OCI-M1 (cell line): ENCODE results near the gene PHF21B.
"Not testable (repeated sequence)": the region's sequence is repeated elsewhere in the genome, so short reads cannot be mapped to it uniquely, and the experiment has no call there.

Experiments
- DNase-seq: peaks from one replicate; lab custom pipeline; 2025; lab: John Stamatoyannopoulos, UW

PHF21B gene

GRCh38 chr22:44933666-44934453, 75.9 kb downstream of the PHF21B start:
- DNase-seq, result no peak

GRCh38 chr22:44932493-44932892, 77.3 kb downstream of the PHF21B start:
- DNase-seq, result no peak

- DNase-seq, result no peak
Measured at GRCh38 chr22:44931766-44932165, 78.0 kb downstream of the PHF21B start.

- DNase-seq, result no peak
Measured at GRCh38 chr22:44931077-44931540, 78.7 kb downstream of the PHF21B start.

GRCh38 chr22:44930711-44931035, 79.1 kb downstream of the PHF21B start:
- no peak for DNase-seq

- DNase-seq, result no peak
Measured at GRCh38 chr22:44930016-44930710, 79.6 kb downstream of the PHF21B start.

GRCh38 chr22:44929359-44930015, 80.3 kb downstream of the PHF21B start:
- DNase-seq, result no peak

GRCh38 chr22:44928711-44929358, 81.0 kb downstream of the PHF21B start:
- no peak for DNase-seq

- no peak for DNase-seq
Measured at GRCh38 chr22:44928136-44928463, 81.7 kb downstream of the PHF21B start.

- no peak for DNase-seq
Measured at GRCh38 chr22:44927463-44928135, 82.2 kb downstream of the PHF21B start.

- no peak for DNase-seq
Measured at GRCh38 chr22:44926491-44927415, 83.1 kb downstream of the PHF21B start.

GRCh38 chr22:44926124-44926475, 83.7 kb downstream of the PHF21B start:
- DNase-seq, result no peak

GRCh38 chr22:44925465-44926123, 84.2 kb downstream of the PHF21B start:
- no peak for DNase-seq

- no peak for DNase-seq
Measured at GRCh38 chr22:44924710-44925109, 85.1 kb downstream of the PHF21B start.

GRCh38 chr22:44924098-44924497, 85.7 kb downstream of the PHF21B start:
- no peak for DNase-seq

- DNase-seq, result not testable (repeated sequence)
Measured at GRCh38 chr22:44921766-44922165, 88.0 kb downstream of the PHF21B start.

- DNase-seq, result no peak
Measured at GRCh38 chr22:44920183-44920582, 89.6 kb downstream of the PHF21B start.

- no peak for DNase-seq
Measured at GRCh38 chr22:44919691-44920090, 90.1 kb downstream of the PHF21B start.

GRCh38 chr22:44918925-44919392, 90.8 kb downstream of the PHF21B start:
- DNase-seq, result no peak

- DNase-seq, result no peak
Measured at GRCh38 chr22:44918166-44918924, 91.5 kb downstream of the PHF21B start.
